OCI-LY1 (cell line): ENCODE data around the gene METTL8.

Source experiments
- CTCF ChIP-seq: fragments of 200-600 bp; sonication (generic), shearing (Covaris generic); IDR thresholded peaks from 2 replicates; pipeline ENCODE4 v1.5.1; 2017; ENCODE audit warnings: mild to moderate bottlenecking, antibody characterized with exemption, low read length, moderate library complexity, mixed read lengths
- EZH2 ChIP-seq: fragments of 200-600 bp; sonication (generic), shearing (Covaris generic); IDR thresholded peaks from 2 replicates; pipeline ENCODE4 v1.8.0; 2017; ENCODE audit warnings: borderline replicate concordance, mixed run types, mild to moderate bottlenecking, antibody characterized with exemption, low read length, moderate library complexity, mixed read lengths

- no peak for TF ChIP-seq CTCF
- TF ChIP-seq EZH2, result no peak
These were observed 162.4 kb downstream of the METTL8 start for GRCh38 chr2:171271386-171271785.
